ENCODE data around the gene RFTN1. TPM values are rescaled to one million over a fixed set of nuclear protein-coding genes. Genes with fewer than 3 reads are reported as not detected.

Gene RFTN1
- total and polyA plus RNA-seq, 7 experiments from 2014 or later: 44.8 to 68.8 (median 53.2) TPM

DNA sequence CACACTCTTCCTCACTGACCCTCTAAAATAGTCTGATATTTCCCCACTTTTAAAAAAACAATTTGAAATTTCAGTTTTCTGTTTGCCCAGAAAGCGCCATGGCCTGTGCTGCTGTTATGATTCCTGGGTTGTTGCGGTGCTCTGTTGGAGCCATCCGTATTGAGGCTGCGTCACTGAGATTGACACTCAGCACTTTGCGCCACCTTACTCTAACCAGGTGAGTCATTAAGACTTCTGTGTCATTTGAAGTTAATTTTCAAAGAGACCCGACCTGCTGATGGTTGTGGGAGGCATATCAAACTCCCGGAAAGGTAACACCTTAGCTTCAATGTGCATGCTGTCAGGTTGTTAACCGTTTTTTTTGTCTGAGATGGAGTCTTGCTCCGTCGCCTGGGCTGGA lies 242.6 kb downstream of the RFTN1 start:
- H3K27me3 ChIP-seq (ENCODE audit: control insufficient read depth in 2 of 2, insufficient read depth in 2 of 2, low read length in 2 of 2): no peaks in the 10 kb centered on the region
- Mint-ChIP-seq H3K36me3 (peaks cover 0 to 34% (median 13%) of the 10 kb centered on the region in 5 donors), H3K4me3 (no peak overlapping the region), H3K4me1 (peaks cover 5 to 31% (median 26%) of the 10 kb centered on the region in 7 donors), H3K9me3 (no peaks in the 10 kb centered on the region), H3K27ac (no peak overlapping the region), H3K27me3 (no peaks in the 10 kb centered on the region)
- DNase-seq (no peak), ATAC-seq (no peak)
- POLR2A ChIA-PET: interaction anchor here (1.9 to 5.1 kb wide), 2 partner anchors 15 to 19 kb away, joined by 12 to 25 read pairs; no protein-coding TSS in a partner anchor
- intact Hi-C loops (cut with micrococcal nuclease): no loop called here
- H3K4me3 ChIP-seq (ENCODE audit: low read length): no peak overlapping the region
- peaks cover 7 to 17% of the 10 kb centered on the region in 2 donors for H3K4me1 ChIP-seq (ENCODE audit: control insufficient read depth in 2 of 2, insufficient read depth in 2 of 2, low read length in 2 of 2)
- no peak overlapping the region for H3K27ac ChIP-seq (ENCODE audit: low read depth, low read length)
- H3K9me3 ChIP-seq (ENCODE audit: control insufficient read depth in 2 of 3, low read length in 3 of 3): no peaks in the 10 kb centered on the region
- CTCF ChIA-PET: interaction anchor here (2.1 to 9.7 kb wide), 5 partner anchors 11 to 48 kb away, joined by 8 to 92 read pairs (median 20); no protein-coding TSS in a partner anchor
- H3K36me3 ChIP-seq (ENCODE audit: control insufficient read depth in 2 of 3, insufficient read depth in 3 of 3, low read length in 3 of 3): peaks cover 0 to 9% (median 0%) of the 10 kb centered on the region in 3 experiments

DNA sequence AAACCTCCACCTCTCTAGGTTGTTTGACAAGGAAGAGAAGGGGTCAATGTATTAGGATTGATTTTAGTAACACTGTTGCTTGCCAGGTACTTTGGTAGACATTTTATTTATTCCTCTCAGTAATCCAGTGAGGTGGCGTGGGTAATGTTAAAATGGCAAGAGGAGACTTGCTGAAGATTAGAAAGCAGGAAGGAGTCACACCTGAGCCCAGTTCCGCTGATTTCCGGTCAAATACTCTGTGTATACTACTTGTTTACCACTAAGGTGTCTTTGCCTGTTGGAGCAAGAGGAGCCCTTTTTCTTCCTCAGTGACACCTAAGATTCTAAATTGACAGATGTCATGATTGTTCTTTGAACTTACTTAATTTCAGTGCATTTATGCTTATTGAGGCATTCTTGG lies 246.8 kb downstream of the RFTN1 start:
- Mint-ChIP-seq H3K9me3 (peaks cover 0 to 4% (median 0%) of the 10 kb centered on the region in 11 donors), H3K36me3 (peaks cover 0 to 19% (median 5%) of the 10 kb centered on the region in 5 donors), H3K27ac (peak overlapping the region; percentile 4 to 100 (median 96)), H3K27me3 (peaks cover 0 to 2% (median 0%) of the 10 kb centered on the region in 5 donors), H3K4me1 (peaks cover 13 to 48% (median 44%) of the 10 kb centered on the region in 7 donors), H3K4me3 (peak overlapping the region in 7 of 10 donors; percentile 15 to 85 (median 29))
- DNase-seq (no peak), ATAC-seq (no peak)
- peak overlapping the region; percentile 88 for H3K27ac ChIP-seq (ENCODE audit: low read depth, low read length)
- intact Hi-C loops (cut with micrococcal nuclease): loop anchor here (5.0 to 10.0 kb wide), 8 partner anchors 261 to 1478 kb away; partner anchors contain the start of genes EAF1 (in 1 of the 2), METTL6 (in 1 of the 2), RBSN (in 1 of the 2) and TBC1D5 (in 1 of the 2)
- H3K36me3 ChIP-seq (ENCODE audit: control insufficient read depth in 2 of 3, insufficient read depth in 3 of 3, low read length in 3 of 3): peaks cover 0 to 13% (median 0%) of the 10 kb centered on the region in 3 experiments
- no peaks in the 10 kb centered on the region for H3K9me3 ChIP-seq (ENCODE audit: control insufficient read depth in 2 of 3, low read length in 3 of 3)
- ChIA-PET CTCF (interaction anchor here (1.0 to 9.7 kb wide), 6 partner anchors 15 to 288 kb away, joined by 3 to 92 read pairs (median 14); no protein-coding TSS in a partner anchor), POLR2A (interaction anchor here (1.8 to 5.1 kb wide), 4 partner anchors 16 to 285 kb away, joined by 8 to 25 read pairs (median 12); no protein-coding TSS in a partner anchor)
- H3K27me3 ChIP-seq (ENCODE audit: control insufficient read depth in 2 of 2, insufficient read depth in 2 of 2, low read length in 2 of 2): no peaks in the 10 kb centered on the region
- H3K4me1 ChIP-seq (ENCODE audit: control insufficient read depth in 2 of 2, insufficient read depth in 2 of 2, low read length in 2 of 2): peaks cover 13 to 28% of the 10 kb centered on the region in 2 donors
- H3K4me3 ChIP-seq (ENCODE audit: low read length): no peak overlapping the region

Other genes starting within 250 kb of the RFTN1 start
- gene DPH3, start 248.8 kb downstream of the RFTN1 start, total RNA-seq: 10 to 100 TPM; 12.4 to 23.6 (median 15.7) TPM
- 10 to 100 TPM; 11.6 to 17.5 TPM for gene DPH3, start 248.8 kb downstream of the RFTN1 start, polyA plus RNA-seq
- gene OXNAD1, start 248.5 kb downstream of the RFTN1 start, total RNA-seq: 100 to 1,000 TPM in 4 of 5 experiments, 10 to 100 TPM in 1; 80.3 to 171 (median 152) TPM
- 100 to 1,000 TPM; 132 to 134 TPM for gene OXNAD1, start 248.5 kb downstream of the RFTN1 start, polyA plus RNA-seq
- gene DAZL, start 91.7 kb upstream of the RFTN1 start, total RNA-seq: not detected
- not detected for gene DAZL, start 91.7 kb upstream of the RFTN1 start, polyA plus RNA-seq

Measured in naive thymus-derived CD4-positive, alpha-beta T cell (primary cell).